Hepatocyte (in vitro differentiated cells): Measurements from ENCODE around the gene MID1.

Experiments used
- CTCF ChIP-seq: fragments of 200-600 bp; sonication (generic); IDR thresholded peaks from 2 replicates; pipeline ENCODE4 v1.5.1; 2016; ENCODE audit warnings: antibody characterized with exemption, mild to moderate bottlenecking; ENCODE audit not compliant: poor library complexity
- EZH2phosphoT487 ChIP-seq: fragments of 200-600 bp; sonication (generic); IDR thresholded peaks from one replicate; pipeline ENCODE4 v1.6.1; 2018; ENCODE audit warnings: antibody characterized with exemption, mild to moderate bottlenecking, low read depth, moderate library complexity; ENCODE audit not compliant: unreplicated experiment, severe bottlenecking

- TF ChIP-seq CTCF (no peak), EZH2phosphoT487 (no peak)
These were observed at the start of gene MID1 for GRCh38 chrX:10620121-10620699.
